VCaP (cell line): ENCODE data around the gene C17orf58.
A peak's percentile ranks its signal among the peaks of the same experiment; 100 is the strongest.

Source experiments
- H3K27ac ChIP-seq: fragments of 450-650 bp; 2 replicates; pipeline ENCODE4 v1.5.1; 2017
- CTCF ChIP-seq: fragments of 450-650 bp; conservative IDR thresholded peaks from 2 replicates; pipeline ENCODE4 v1.5.1; 2017; ENCODE audit warnings: mild to moderate bottlenecking, moderate library complexity

C17orf58 gene

GRCh38 chr17:67998466-67998865 lies 2.2 kb upstream of the C17orf58 start:
- TF ChIP-seq CTCF = no peak
- no peak overlapping the region for H3K27ac ChIP-seq

- TF ChIP-seq CTCF = no peak
- peak overlapping the region; percentile 31; the same call in 1 of the 2 replicates for H3K27ac ChIP-seq
Observed at GRCh38 chr17:67995570-67996263, 552 bp downstream of the C17orf58 start.

- H3K27ac ChIP-seq = peak overlapping the region; percentile 31
- TF ChIP-seq CTCF = no peak
Observed at GRCh38 chr17:67994817-67995569, 1.3 kb downstream of the C17orf58 start.

- TF ChIP-seq CTCF = no peak
- peak overlapping the region; percentile 89 for H3K27ac ChIP-seq
Observed at GRCh38 chr17:67993998-67994361, 2.3 kb downstream of the C17orf58 start.

- no peak for TF ChIP-seq CTCF
- H3K27ac ChIP-seq = peak overlapping the region; percentile 89
Observed at GRCh38 chr17:67993153-67993997, 2.9 kb downstream of the C17orf58 start.

GRCh38 chr17:67992548-67993152 lies 3.6 kb downstream of the C17orf58 start:
- H3K27ac ChIP-seq = peak overlapping the region; percentile 89
- no peak for TF ChIP-seq CTCF
